Heart left ventricle (tissue), 13 donors: ENCODE results near the gene KRT34.

ENCODE experiments used
- POLR2A ChIP-seq, 2 donors: fragments of 450-650 bp; IDR thresholded peaks; one replicate each; pipeline ENCODE4 v1.6.1; 2017; ENCODE audit warnings: antibody characterized with exemption in 2 of 2, mild to moderate bottlenecking in 2 of 2, moderate library complexity in 2 of 2
- TF ChIP-seq, protein P1 (sequence below), 12 donors: fragments of 200-600 bp; sonication (generic) in 4 of 12; IDR thresholded peaks; one replicate each; pipeline versions ENCODE4 v1.5.0 to v1.8.0; 2018 to 2022; ENCODE audit warnings: antibody characterized with exemption in 12 of 12, mild to moderate bottlenecking in 5 of 12
- donor health status: ischemic (EF 13 %, LVEDD 7.1; RV severe dilation, severe dysfunction).
- donor health status: DM: no; HTN: yes; CAD: no.
- donor health status: DM: no; HTN: no; CAD: no.
- donor health status: ischemic (EF 25% LVEDD 6.9; RV normal size, moderate dysfunction).
- donor health status: ischemic (EF 25% LVEDD 5.7; RV mildly dilated, moderate dysfunction).
- donor health status: ischemic (EF 35%, LVEDD 5.7; RV mildly dilated, moderate dysfunction).
- donor health status: nonischemic (EF 11% LVEDD 7.7; RV severe dilation, severe dysfunction).
- donor health status: DM: yes; HTN: yes; CAD: no.
- donor health status: PGD.
- donor health status: ischemic (EF 29% LVEDD 5.4; RV normal size, mild dysfunction).
- donor health status: nonischemic (EF 23%, LVEDD 6.1; RV moderate dilation, normal function).

DNA sequence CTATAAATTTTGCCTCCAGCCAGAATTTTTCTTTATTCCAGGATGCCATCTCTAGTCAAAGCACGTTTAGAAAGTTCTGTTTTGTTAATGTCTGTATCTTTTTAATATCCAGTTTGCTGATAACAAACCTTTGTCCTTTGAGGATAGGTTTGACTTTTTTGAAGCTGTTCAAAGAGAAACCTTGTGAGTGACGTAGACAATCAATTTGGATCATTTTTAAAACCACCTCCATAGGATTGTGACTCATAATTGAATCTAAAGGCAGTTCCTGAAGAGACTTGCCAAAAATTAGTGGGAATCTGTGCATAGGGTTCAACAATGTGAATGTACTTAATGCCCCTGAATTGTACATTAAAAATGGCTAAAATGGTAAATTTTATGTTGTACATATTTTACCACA, 9.4 kb upstream of the KRT34 start:
- TF ChIP-seq POLR2A (IDR thresholded peaks at IDR 0.05), result no peak
- TF ChIP-seq, protein P1, sequence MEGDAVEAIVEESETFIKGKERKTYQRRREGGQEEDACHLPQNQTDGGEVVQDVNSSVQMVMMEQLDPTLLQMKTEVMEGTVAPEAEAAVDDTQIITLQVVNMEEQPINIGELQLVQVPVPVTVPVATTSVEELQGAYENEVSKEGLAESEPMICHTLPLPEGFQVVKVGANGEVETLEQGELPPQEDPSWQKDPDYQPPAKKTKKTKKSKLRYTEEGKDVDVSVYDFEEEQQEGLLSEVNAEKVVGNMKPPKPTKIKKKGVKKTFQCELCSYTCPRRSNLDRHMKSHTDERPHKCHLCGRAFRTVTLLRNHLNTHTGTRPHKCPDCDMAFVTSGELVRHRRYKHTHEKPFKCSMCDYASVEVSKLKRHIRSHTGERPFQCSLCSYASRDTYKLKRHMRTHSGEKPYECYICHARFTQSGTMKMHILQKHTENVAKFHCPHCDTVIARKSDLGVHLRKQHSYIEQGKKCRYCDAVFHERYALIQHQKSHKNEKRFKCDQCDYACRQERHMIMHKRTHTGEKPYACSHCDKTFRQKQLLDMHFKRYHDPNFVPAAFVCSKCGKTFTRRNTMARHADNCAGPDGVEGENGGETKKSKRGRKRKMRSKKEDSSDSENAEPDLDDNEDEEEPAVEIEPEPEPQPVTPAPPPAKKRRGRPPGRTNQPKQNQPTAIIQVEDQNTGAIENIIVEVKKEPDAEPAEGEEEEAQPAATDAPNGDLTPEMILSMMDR (IDR thresholded peaks at IDR 0.05), result no peak
